ENCODE measurements around the gene ARFGEF2. TPM values are rescaled to one million over a fixed set of nuclear protein-coding genes. Genes with fewer than 3 reads are reported as not detected.

ARFGEF2 gene
- polyA plus RNA-seq, 1 donor (not counting 4 experiments of a cell fraction or from before 2014, with no cell fraction given), result 19.2 TPM

DNA sequence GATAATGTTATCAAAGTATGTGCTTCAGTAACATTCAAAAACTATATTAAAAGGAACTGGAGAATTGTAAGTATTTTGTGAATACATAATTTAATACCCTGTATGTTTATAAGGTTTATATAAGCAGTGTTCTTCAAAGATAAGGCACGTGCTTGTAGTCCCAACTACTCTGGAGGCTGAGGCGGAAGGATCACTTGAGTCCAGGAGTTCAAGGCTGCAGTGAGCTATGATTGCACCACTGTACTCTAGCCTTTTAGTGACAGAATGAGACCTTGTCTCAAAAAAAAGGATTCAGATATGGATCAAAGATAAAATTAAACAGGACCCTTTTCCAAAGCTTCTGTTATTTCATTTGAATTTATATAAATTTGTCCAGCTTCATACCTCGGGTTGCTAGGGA, 141.8 kb downstream of the ARFGEF2 start:
- Histone ChIP-seq H3K4me2 (ENCODE audit: control insufficient read depth, extremely low read depth, insufficient read depth, low read depth, low read length) (no peak overlapping the region), H3K79me2 (ENCODE audit: control insufficient read depth, insufficient read depth, low read length) (peaks cover 46% of the 10 kb centered on the region), H3K36me3 (ENCODE audit: control insufficient read depth in 2 of 2, extremely low read depth in 1 of 2, insufficient read depth in 2 of 2, low read length in 2 of 2) (peaks cover 12 to 27% of the 10 kb centered on the region in 2 experiments), H4K20me1 (ENCODE audit: control insufficient read depth, extremely low read depth, insufficient read depth, low read length) (no peaks in the 10 kb centered on the region), H3K4me3 (ENCODE audit: control insufficient read depth in 2 of 3, extremely low read depth in 1 of 3, insufficient read depth in 2 of 3, low read depth in 1 of 3, low read length in 3 of 3) (no peak overlapping the region), H3K9ac (ENCODE audit: control insufficient read depth, extremely low read depth, insufficient read depth, low read length) (no peak overlapping the region), H3K9me1 (ENCODE audit: control insufficient read depth, extremely low read depth, insufficient read depth, low read length) (no peaks in the 10 kb centered on the region), H2AFZ (ENCODE audit: control insufficient read depth, low read length) (no peak overlapping the region), H3K27ac (ENCODE audit: control insufficient read depth, insufficient read depth, low read length) (no peak overlapping the region), H3K4me1 (ENCODE audit: control insufficient read depth, extremely low read depth, insufficient read depth, low read length) (no peaks in the 10 kb centered on the region), H3K9me3 (ENCODE audit: control insufficient read depth, low read depth, low read length) (no peaks in the 10 kb centered on the region), H3K27me3 (ENCODE audit: control insufficient read depth, extremely low read depth, insufficient read depth, low read length) (no peaks in the 10 kb centered on the region)
- dilution Hi-C loops (cut with MboI; ENCODE audit: extremely low pct_ligation_motif_present, low sequenced_read_pairs), result no loop called here
- FAIRE-seq (no peak), DNase-seq (ENCODE audit: low read depth, low spot score) (no peak)
- no peak for TF ChIP-seq EZH2 (IDR thresholded peaks at IDR 0.05; ENCODE audit: low read length)
- TF ChIP-seq, protein P1, sequence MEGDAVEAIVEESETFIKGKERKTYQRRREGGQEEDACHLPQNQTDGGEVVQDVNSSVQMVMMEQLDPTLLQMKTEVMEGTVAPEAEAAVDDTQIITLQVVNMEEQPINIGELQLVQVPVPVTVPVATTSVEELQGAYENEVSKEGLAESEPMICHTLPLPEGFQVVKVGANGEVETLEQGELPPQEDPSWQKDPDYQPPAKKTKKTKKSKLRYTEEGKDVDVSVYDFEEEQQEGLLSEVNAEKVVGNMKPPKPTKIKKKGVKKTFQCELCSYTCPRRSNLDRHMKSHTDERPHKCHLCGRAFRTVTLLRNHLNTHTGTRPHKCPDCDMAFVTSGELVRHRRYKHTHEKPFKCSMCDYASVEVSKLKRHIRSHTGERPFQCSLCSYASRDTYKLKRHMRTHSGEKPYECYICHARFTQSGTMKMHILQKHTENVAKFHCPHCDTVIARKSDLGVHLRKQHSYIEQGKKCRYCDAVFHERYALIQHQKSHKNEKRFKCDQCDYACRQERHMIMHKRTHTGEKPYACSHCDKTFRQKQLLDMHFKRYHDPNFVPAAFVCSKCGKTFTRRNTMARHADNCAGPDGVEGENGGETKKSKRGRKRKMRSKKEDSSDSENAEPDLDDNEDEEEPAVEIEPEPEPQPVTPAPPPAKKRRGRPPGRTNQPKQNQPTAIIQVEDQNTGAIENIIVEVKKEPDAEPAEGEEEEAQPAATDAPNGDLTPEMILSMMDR (optimal IDR thresholded peaks at IDR 0.05 in 1 of 3, IDR thresholded peaks at IDR 0.05 in 1 of 3, conservative IDR thresholded peaks at IDR 0.05 in 1 of 3; ENCODE audit: extremely low read depth in 1 of 3, insufficient read depth in 2 of 3, low read length in 3 of 3), result no peak

DNA sequence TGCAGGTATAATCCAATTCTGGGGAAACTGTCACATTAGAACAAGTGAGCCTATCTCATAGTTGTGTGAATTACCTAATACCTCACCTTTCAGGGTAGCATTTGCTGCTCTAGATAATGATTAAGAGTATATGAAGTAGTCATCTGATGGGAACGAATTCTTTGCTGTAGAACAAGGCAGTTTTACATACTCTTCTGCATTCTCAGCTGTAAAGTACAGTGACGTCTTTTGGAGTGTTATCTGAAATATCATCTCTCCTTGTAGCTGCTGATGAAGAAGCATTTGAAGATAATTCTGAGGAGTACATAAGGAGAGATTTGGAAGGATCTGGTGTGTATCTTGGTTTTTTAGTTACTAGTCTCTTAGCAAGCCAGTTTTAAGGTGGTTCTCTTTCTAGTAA, 153.0 kb downstream of the ARFGEF2 start:
- no peaks in the 10 kb centered on the region for H3K27me3 ChIP-seq (ENCODE audit: control insufficient read depth, extremely low read depth, insufficient read depth, low read length)
- H4K20me1 ChIP-seq (ENCODE audit: control insufficient read depth, extremely low read depth, insufficient read depth, low read length), result no peaks in the 10 kb centered on the region

More for the DNA sequence above, 153.0 kb downstream of the ARFGEF2 start:
- Histone ChIP-seq H3K4me2 (ENCODE audit: control insufficient read depth, extremely low read depth, insufficient read depth, low read depth, low read length) (no peak overlapping the region), H3K9ac (ENCODE audit: control insufficient read depth, extremely low read depth, insufficient read depth, low read length) (no peak overlapping the region), H3K36me3 (ENCODE audit: control insufficient read depth in 2 of 2, extremely low read depth in 1 of 2, insufficient read depth in 2 of 2, low read length in 2 of 2) (peaks cover 14 to 30% of the 10 kb centered on the region in 2 experiments), H3K9me3 (ENCODE audit: control insufficient read depth, low read depth, low read length) (no peaks in the 10 kb centered on the region), H2AFZ (ENCODE audit: control insufficient read depth, low read length) (no peak overlapping the region), H3K4me3 (ENCODE audit: control insufficient read depth in 2 of 3, extremely low read depth in 1 of 3, insufficient read depth in 2 of 3, low read depth in 1 of 3, low read length in 3 of 3) (no peak overlapping the region), H3K79me2 (ENCODE audit: control insufficient read depth, insufficient read depth, low read length) (peaks cover 3% of the 10 kb centered on the region), H3K9me1 (ENCODE audit: control insufficient read depth, extremely low read depth, insufficient read depth, low read length) (no peaks in the 10 kb centered on the region), H3K27ac (ENCODE audit: control insufficient read depth, insufficient read depth, low read length) (no peak overlapping the region), H3K4me1 (ENCODE audit: control insufficient read depth, extremely low read depth, insufficient read depth, low read length) (no peaks in the 10 kb centered on the region)
- dilution Hi-C loops (cut with MboI; ENCODE audit: extremely low pct_ligation_motif_present, low sequenced_read_pairs), result no loop called here
- DNase-seq (ENCODE audit: low read depth, low spot score) (no peak), FAIRE-seq (no peak)
- TF ChIP-seq EZH2 (IDR thresholded peaks at IDR 0.05; ENCODE audit: low read length), result no peak
- TF ChIP-seq, protein P1 (optimal IDR thresholded peaks at IDR 0.05 in 1 of 3, IDR thresholded peaks at IDR 0.05 in 1 of 3, conservative IDR thresholded peaks at IDR 0.05 in 1 of 3; ENCODE audit: extremely low read depth in 1 of 3, insufficient read depth in 2 of 3, low read length in 3 of 3), result no peak

Data from keratinocyte (primary cell).